ENCODE data around the gene CCDC110.

The CCDC110 gene

DNA sequence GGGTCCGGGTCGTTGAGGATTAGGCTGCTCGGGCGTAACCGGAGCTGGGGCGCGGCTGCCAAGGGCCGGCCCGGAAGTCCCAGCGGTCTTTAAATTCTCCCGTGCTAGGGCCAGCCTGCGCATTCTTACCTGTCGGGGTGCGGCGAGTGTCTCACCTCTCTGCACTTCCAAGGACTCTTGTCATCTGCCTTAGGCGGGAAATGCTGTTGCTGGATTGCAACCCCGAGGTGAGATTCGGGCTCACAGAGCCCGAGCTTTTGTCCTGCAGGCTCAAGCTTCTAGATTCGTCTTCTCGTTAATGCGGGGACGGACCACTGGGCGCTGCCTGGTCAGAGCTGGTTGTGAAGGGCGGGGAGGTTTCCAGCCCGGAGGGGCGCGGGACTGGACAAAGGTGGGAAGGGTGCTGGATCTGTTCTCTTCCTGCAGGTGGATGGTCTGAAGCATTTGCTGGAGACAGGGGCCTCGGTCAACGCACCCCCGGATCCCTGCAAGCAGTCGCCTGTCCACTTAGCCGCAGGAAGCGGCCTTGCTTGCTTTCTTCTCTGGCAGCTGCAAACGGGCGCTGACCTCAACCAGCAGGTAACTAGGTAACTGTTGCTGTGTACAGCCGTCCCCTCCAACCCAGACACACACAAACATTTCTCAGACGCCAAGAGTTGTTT is 74.7 kb downstream of the CCDC110 start, which contains the start of gene ANKRD37:
Gene ANKRD37, plus strand, starts transcription at position 118 of the 662 bp plus-strand sequence. Its CDS starts 83 bp downstream, at position 201.
- H3K4me1 Mint-ChIP-seq (ENCODE audit: low read depth in 2 of 2): peaks cover 13 to 24% of the 10 kb centered on the region in 2 donors
- H3K36me3 Mint-ChIP-seq (ENCODE audit: insufficient read depth): peaks cover 33% of the 10 kb centered on the region
- H3K9me3 Mint-ChIP-seq: no peaks in the 10 kb centered on the region
- peak within 1 kb of the TSS; percentile 97 to 98 for H3K27ac Mint-ChIP-seq
- H3K4me3 Mint-ChIP-seq: peak within 1 kb of the TSS; percentile 92 to 97
- no peak for DNase-seq
- H3K27me3 Mint-ChIP-seq: no peaks in the 10 kb centered on the region
- no peak for ATAC-seq (replicated peaks)

DNA sequence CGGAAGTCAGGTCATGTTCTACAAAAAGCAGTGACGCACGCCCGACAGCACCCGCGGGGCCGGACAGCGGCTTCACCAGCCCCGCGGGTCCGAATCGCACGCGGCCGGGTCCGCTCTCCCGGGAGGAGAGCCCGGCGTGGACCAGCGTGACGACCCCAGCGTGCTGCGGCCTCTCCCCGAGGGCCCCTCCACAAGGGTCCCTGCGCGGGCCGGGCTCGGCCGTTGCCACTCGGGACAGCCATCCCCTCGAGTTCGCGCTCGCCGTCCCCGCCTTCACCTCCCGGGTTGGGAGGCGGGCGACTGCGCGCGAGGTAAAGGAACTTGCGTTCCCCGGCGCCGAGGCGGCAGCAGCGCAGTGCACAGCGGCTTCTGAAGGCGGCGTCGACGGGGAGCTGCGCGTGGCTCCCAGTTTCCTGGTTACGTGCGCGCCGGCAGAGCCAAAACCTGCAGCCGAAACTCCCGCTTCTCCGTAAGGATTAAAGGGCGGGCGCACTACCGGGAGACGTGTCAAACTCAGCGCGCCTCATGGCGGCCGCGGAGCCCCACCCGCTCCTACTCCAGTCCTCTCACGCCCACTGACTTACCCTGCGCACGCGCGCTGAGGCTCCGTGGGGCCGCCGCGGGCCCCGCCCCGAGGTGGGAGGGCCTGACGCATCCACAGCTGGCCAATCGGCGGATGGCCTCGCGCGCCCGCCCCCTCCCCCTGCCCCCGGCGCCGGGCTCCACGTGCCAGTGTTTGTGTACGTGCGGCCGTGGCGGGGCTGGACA is 75.4 kb downstream of the CCDC110 start:
- H3K4me1 Mint-ChIP-seq (ENCODE audit: low read depth in 2 of 2): peaks cover 13 to 24% of the 10 kb centered on the region in 2 donors
- DNase-seq (peak; percentile 92 to 96 (median 96)), ATAC-seq (replicated peaks) (peak; percentile 88)
- H3K36me3 Mint-ChIP-seq (ENCODE audit: insufficient read depth): peaks cover 33% of the 10 kb centered on the region
- no peaks in the 10 kb centered on the region for H3K9me3 Mint-ChIP-seq
- H3K27ac Mint-ChIP-seq: peak overlapping the region; percentile 97 to 98
- no peaks in the 10 kb centered on the region for H3K27me3 Mint-ChIP-seq
- peak overlapping the region; percentile 92 to 97 for H3K4me3 Mint-ChIP-seq

DNA sequence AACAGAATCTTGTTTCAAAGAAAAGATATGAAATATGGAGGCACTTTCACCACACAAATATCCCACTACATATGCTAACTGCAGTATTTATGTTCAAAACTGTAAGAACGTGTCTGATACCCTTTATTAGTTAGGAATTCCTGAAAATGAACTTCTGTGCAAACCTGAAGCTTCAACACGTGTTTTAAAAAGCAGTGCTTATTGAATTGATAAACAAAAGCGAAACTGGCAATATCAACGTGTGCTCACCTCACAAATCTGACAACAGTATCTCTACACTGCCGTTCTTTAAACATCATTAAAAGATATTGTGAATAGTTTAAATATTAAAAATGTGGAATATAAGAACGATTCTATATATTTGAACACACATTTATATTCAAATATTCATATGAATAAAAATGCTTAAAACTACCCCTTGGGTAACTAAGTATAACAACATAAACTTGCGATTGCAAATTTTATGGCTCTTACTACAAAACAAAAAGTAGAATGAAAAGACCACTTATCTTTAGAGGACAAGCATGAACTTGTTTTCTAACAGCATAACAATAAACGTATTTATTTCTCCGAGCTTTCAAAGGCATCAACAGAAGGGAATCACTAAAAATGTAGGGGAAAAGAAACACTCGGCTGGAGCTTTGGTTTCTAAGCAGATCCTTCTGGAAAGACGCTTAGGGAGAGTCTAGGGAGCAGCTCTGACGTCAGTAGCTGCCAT is 76.1 kb downstream of the CCDC110 start, which contains the start of gene LRP2BP:
Gene LRP2BP, minus strand, starts transcription at position 687 of the 718 bp plus-strand sequence. CDS start 17,738 bp downstream, outside the sequence.
- Mint-ChIP-seq H3K9me3 (no peaks in the 10 kb centered on the region), H3K4me3 (peak within 1 kb of the TSS; percentile 92 to 97), H3K4me1 (ENCODE audit: low read depth in 2 of 2) (peaks cover 13 to 24% of the 10 kb centered on the region in 2 donors), H3K27me3 (no peaks in the 10 kb centered on the region), H3K27ac (peak within 1 kb of the TSS; percentile 97 to 98), H3K36me3 (ENCODE audit: insufficient read depth) (peaks cover 29% of the 10 kb centered on the region)
- DNase-seq (no peak), ATAC-seq (replicated peaks) (no peak)
